ENCODE data around the gene KCNAB1.

Gene KCNAB1

DNA sequence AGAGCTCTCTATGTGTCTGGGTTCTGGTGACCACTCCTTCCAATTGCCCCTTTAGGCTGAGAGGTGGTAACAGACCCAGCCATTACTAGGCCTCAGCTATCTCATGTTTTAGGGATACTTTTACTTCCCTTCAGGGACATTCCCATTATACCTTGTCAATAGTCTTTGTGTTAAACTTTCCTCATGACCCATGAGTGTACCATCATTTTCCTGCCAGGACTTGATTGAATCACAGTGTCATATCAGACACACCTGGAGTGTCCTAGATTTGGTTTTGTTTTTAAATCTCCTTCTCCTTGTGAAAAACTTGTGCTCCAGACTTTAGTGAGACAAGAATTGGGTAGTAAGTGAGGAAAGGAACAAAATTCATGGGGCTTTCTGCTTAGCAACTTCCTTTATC is 136.6 kb downstream of the KCNAB1 start:
- TF ChIP-seq TAF1 (IDR thresholded peaks at IDR 0.05; ENCODE audit: borderline replicate concordance, insufficient read depth, low read length): no peak
- no peak for TF ChIP-seq FOXP2 (optimal IDR thresholded peaks at IDR 0.05; ENCODE audit: borderline replicate concordance, extremely low read depth, extremely low read length, insufficient read depth)
- TF ChIP-seq POLR2AphosphoS5 (IDR thresholded peaks at IDR 0.05; ENCODE audit: low read depth, low read length): no peak
- TF ChIP-seq, protein P1, sequence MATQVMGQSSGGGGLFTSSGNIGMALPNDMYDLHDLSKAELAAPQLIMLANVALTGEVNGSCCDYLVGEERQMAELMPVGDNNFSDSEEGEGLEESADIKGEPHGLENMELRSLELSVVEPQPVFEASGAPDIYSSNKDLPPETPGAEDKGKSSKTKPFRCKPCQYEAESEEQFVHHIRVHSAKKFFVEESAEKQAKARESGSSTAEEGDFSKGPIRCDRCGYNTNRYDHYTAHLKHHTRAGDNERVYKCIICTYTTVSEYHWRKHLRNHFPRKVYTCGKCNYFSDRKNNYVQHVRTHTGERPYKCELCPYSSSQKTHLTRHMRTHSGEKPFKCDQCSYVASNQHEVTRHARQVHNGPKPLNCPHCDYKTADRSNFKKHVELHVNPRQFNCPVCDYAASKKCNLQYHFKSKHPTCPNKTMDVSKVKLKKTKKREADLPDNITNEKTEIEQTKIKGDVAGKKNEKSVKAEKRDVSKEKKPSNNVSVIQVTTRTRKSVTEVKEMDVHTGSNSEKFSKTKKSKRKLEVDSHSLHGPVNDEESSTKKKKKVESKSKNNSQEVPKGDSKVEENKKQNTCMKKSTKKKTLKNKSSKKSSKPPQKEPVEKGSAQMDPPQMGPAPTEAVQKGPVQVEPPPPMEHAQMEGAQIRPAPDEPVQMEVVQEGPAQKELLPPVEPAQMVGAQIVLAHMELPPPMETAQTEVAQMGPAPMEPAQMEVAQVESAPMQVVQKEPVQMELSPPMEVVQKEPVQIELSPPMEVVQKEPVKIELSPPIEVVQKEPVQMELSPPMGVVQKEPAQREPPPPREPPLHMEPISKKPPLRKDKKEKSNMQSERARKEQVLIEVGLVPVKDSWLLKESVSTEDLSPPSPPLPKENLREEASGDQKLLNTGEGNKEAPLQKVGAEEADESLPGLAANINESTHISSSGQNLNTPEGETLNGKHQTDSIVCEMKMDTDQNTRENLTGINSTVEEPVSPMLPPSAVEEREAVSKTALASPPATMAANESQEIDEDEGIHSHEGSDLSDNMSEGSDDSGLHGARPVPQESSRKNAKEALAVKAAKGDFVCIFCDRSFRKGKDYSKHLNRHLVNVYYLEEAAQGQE (IDR thresholded peaks at IDR 0.05; ENCODE audit: insufficient read depth in 1 of 2, low read depth in 2 of 2, low read length in 2 of 2): no peak
- TF ChIP-seq SIN3A (IDR thresholded peaks at IDR 0.05; ENCODE audit: borderline replicate concordance, insufficient read depth, low read length): no peak

DNA sequence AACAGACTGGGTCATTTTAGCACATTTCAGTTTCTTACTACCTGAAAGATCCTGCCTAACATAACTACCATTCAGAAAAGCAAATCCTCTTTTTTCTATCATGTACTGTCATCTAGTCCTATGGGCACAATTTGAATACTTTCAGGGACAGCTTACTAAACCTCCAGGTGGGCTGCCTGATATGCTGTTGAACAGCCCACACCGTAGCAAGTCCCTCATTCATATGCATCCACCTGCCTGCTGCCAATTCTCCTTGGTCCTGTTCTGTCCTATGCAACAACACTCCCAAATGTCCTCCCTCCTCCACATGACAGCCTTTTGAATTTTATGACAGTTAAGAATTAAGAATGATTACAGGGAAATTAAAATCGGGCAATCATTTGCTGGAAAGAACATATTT is 137.9 kb downstream of the KCNAB1 start:
- no peak for TF ChIP-seq SIN3A (IDR thresholded peaks at IDR 0.05; ENCODE audit: borderline replicate concordance, insufficient read depth, low read length)
- no peak for TF ChIP-seq POLR2AphosphoS5 (IDR thresholded peaks at IDR 0.05; ENCODE audit: low read depth, low read length)
- TF ChIP-seq FOXP2 (optimal IDR thresholded peaks at IDR 0.05; ENCODE audit: borderline replicate concordance, extremely low read depth, extremely low read length, insufficient read depth): no peak
- TF ChIP-seq, protein P1 (IDR thresholded peaks at IDR 0.05; ENCODE audit: insufficient read depth in 1 of 2, low read depth in 2 of 2, low read length in 2 of 2): no peak
- no peak for TF ChIP-seq TAF1 (IDR thresholded peaks at IDR 0.05; ENCODE audit: borderline replicate concordance, insufficient read depth, low read length)

DNA sequence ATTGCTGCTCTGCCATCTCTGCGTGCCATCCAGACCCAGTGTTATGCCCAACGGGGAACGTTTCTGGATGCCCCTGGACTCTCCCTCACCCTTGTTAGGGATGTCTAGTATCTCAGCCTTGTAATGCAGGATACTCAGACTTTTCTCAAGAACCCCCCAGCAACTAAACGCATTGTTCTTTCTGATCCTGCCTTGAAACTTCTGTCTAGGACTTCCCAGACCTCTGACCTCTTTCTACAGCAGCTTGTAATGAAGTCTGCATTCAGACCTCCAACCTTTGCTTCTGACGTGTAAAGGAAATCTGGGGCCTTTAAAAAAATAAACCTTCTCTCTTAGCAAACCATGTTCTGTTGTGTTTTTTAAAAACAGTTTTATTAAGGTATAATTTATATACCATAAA is 139.5 kb downstream of the KCNAB1 start:
- TF ChIP-seq FOXP2 (optimal IDR thresholded peaks at IDR 0.05; ENCODE audit: borderline replicate concordance, extremely low read depth, extremely low read length, insufficient read depth) (no peak), POLR2AphosphoS5 (IDR thresholded peaks at IDR 0.05; ENCODE audit: low read depth, low read length) (no peak), SIN3A (IDR thresholded peaks at IDR 0.05; ENCODE audit: borderline replicate concordance, insufficient read depth, low read length) (no peak), TAF1 (IDR thresholded peaks at IDR 0.05; ENCODE audit: borderline replicate concordance, insufficient read depth, low read length) (no peak)
- TF ChIP-seq, protein P1 (IDR thresholded peaks at IDR 0.05; ENCODE audit: insufficient read depth in 1 of 2, low read depth in 2 of 2, low read length in 2 of 2): no peak

DNA sequence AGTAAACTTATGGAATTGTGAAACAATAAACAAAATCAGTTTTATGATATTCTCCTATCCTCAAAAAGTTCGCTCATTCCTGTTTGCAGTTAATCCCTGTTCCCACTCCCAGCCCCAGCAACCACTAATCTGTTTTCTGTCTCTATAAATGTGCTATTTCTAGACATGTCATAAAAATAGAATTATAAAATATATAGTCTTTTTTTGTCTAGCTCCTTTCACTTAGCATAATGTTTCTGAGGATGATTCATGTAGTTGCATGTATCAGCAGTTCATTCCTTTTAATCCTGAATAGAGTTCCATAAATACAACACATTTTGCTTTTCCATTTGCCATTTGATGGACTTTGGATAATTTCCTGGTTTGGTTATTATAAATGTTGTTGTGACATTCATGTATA is 140.0 kb downstream of the KCNAB1 start:
- no peak for TF ChIP-seq FOXP2 (optimal IDR thresholded peaks at IDR 0.05; ENCODE audit: borderline replicate concordance, extremely low read depth, extremely low read length, insufficient read depth)

DNA sequence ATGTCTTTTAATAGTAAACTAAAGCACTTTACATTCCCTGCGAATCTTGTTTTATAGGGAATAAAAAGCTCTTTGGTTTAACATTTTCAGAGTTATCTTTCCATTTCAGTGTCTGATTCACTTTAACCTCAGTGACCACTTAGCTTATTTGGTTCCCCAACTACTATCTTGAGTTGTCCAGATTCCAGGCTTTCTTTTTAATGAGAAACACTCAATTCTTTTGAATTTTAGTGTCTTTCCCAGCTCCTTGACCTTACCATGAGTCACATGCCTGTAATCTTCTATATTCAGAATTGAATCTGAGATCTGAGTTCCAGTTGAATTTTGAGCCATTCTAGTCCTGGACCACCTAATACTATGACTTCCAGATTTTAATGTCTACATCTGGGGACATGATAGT is 144.4 kb downstream of the KCNAB1 start:
- no peak for TF ChIP-seq SIN3A (IDR thresholded peaks at IDR 0.05; ENCODE audit: borderline replicate concordance, insufficient read depth, low read length)
- TF ChIP-seq POLR2AphosphoS5 (IDR thresholded peaks at IDR 0.05; ENCODE audit: low read depth, low read length): no peak
- no peak for TF ChIP-seq FOXP2 (optimal IDR thresholded peaks at IDR 0.05; ENCODE audit: borderline replicate concordance, extremely low read depth, extremely low read length, insufficient read depth)

DNA sequence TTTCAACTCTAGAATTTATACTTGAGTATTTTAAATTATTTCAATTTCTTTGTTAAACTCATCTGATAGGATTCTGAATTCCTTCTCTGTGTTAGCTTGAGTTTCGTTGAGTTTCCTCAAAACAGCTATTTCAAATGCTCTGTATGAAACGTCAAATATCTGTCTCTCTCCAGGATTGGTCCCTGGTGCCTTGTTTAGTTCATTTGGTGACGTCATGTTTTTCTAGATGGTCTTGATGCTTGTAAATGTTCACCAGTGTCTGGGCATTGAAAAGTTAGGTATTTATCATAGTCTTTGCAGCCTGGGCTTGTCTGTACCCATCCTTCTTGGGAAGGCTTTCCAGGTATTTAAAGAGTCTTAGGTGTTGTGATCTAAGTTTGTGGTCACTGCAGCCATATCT is 151.1 kb downstream of the KCNAB1 start:
- no peak for TF ChIP-seq POLR2AphosphoS5 (IDR thresholded peaks at IDR 0.05; ENCODE audit: low read depth, low read length)
- TF ChIP-seq TAF1 (IDR thresholded peaks at IDR 0.05; ENCODE audit: borderline replicate concordance, insufficient read depth, low read length): no peak
- TF ChIP-seq, protein P1 (IDR thresholded peaks at IDR 0.05; ENCODE audit: insufficient read depth in 1 of 2, low read depth in 2 of 2, low read length in 2 of 2): no peak
- no peak for TF ChIP-seq FOXP2 (optimal IDR thresholded peaks at IDR 0.05; ENCODE audit: borderline replicate concordance, extremely low read depth, extremely low read length, insufficient read depth)
- no peak for TF ChIP-seq SIN3A (IDR thresholded peaks at IDR 0.05; ENCODE audit: borderline replicate concordance, insufficient read depth, low read length)

All from PFSK-1 (cell line).